GM12878 (cell line): ENCODE results near the gene EMC6. TPM values are rescaled to one million over a fixed set of nuclear protein-coding genes. Genes with fewer than 3 reads are reported as not detected.

Experiments
- CHD2 ChIP-seq: IDR thresholded peaks from 2 replicates; pipeline ENCODE4 v1.6.1; 2011; ENCODE audit warnings: low read depth, low read length, improper control_type of control experiment, borderline replicate concordance
- CUX1 ChIP-seq: IDR thresholded peaks from 2 replicates; pipeline ENCODE4 v1.6.1; 2012; ENCODE audit warnings: improper control_type of control experiment, low read depth, low read length; ENCODE audit not compliant: insufficient replicate concordance
- E2F8 ChIP-seq: fragments of 450-650 bp; IDR thresholded peaks from 2 replicates; pipeline ENCODE4 v1.6.1; 2018; ENCODE audit warnings: mild to moderate bottlenecking, low read depth, moderate library complexity; ENCODE audit not compliant: partially characterized antibody
- ETV6 ChIP-seq, 2 experiments: fragments of 450-650 bp in 1 of 2; IDR thresholded peaks in 1 of 2; conservative IDR thresholded peaks in 1 of 2; 2 replicates each; pipeline ENCODE4 v1.6.1; 2014; ENCODE audit warnings: antibody characterized with exemption in 1 of 2, borderline replicate concordance in 1 of 2, low read depth in 1 of 2, mild to moderate bottlenecking in 1 of 2, moderate library complexity in 1 of 2
- HDGF ChIP-seq: fragments of 450-650 bp; IDR thresholded peaks from 2 replicates; pipeline ENCODE4 v1.6.1; 2016; ENCODE audit warnings: antibody characterized with exemption
- KAT2A ChIP-seq: conservative IDR thresholded peaks from 2 replicates; pipeline ENCODE4 v1.6.1; 2011; ENCODE audit warnings: low read depth, low read length; ENCODE audit not compliant: control insufficient read depth
- LARP7 ChIP-seq: fragments of 450-650 bp; IDR thresholded peaks from 2 replicates; pipeline ENCODE4 v1.6.1; 2017; ENCODE audit warnings: mild to moderate bottlenecking
- MXI1 ChIP-seq: fragments of 150-350 bp; IDR thresholded peaks from 2 replicates; pipeline ENCODE4 v1.6.1; 2011; ENCODE audit warnings: low read depth, mild to moderate bottlenecking, inconsistent platforms, low read length, improper control_type of control experiment
- NBN ChIP-seq: fragments of 450-650 bp; IDR thresholded peaks from 2 replicates; pipeline ENCODE4 v1.6.1; 2016
- RBBP5 ChIP-seq: fragments of 200-600 bp; sonication (generic); conservative IDR thresholded peaks from 2 replicates; pipeline ENCODE4 v1.6.1; 2016
- RELA ChIP-seq: fragments of 450-650 bp; IDR thresholded peaks from 2 replicates; pipeline ENCODE4 v1.8.0; 2014; ENCODE audit warnings: borderline replicate concordance; ENCODE audit not compliant: partially characterized antibody
- SKIL ChIP-seq: fragments of 450-650 bp; IDR thresholded peaks from 2 replicates; pipeline ENCODE4 v1.6.1; 2017; ENCODE audit warnings: mild to moderate bottlenecking, low read depth, inconsistent platforms; ENCODE audit not compliant: poor library complexity, severe bottlenecking
- USF1 ChIP-seq: IDR thresholded peaks from 2 replicates; pipeline ENCODE4 v1.6.1; 2011; ENCODE audit warnings: borderline replicate concordance, low read depth, mild to moderate bottlenecking, moderate library complexity, mixed read lengths, low read length; ENCODE audit not compliant: insufficient read depth; ENCODE audit errors: extremely low read length
- ZNF274 ChIP-seq: IDR thresholded peaks from one replicate; pipeline ENCODE4 v1.8.0; 2011; ENCODE audit not compliant: insufficient read length, insufficient read depth
- polyA plus RNA-seq, 11 experiments: library from polyadenylated mRNA; depleted of rRNA in 4 of 11; unstranded in 6 of 11; stranded (reverse) in 5 of 11; fragments of >200 nt; fragmentation: Nextera tagmentation in 4 of 11; fragmentation: Illumina TruSeq in 1 of 11; extraction: Ambion mirVana in 4 of 11; extraction: Trizol in 1 of 11; gene quantifications; 1 replicate in 1 of 11; 2 replicates in 10 of 11; pipeline versions ENCODE4 v1.2.1 to v1.2.3, GENCODE V29; 2011 to 2016; ENCODE audit warnings: inconsistent platforms in 2 of 11, missing spikeins in 2 of 11, low read depth in 1 of 11
- total RNA-seq, 4 experiments: library from RNA; depleted of rRNA in 3 of 4; stranded (reverse); fragments of >200 nt in 3 of 4; fragmentation: Illumina TruSeq in 1 of 4; extraction: Trizol in 1 of 4; gene quantifications; 2 replicates each; pipeline versions ENCODE4 v1.2.1 to v1.2.3, GENCODE V29; 2013 to 2021

Gene EMC6
- total and polyA plus RNA-seq, 10 of the 15 experiments (the other 5 are each of a cell fraction or from before 2014, with no cell fraction given), result 5.1 to 172 (median 35.9) TPM

GRCh38 chr17:3636154-3636907 lies 32.3 kb upstream of the EMC6 start, which contains the start of the genes CTNS and SHPK (continued):
- peak; percentile 74 for TF ChIP-seq E2F8
- TF ChIP-seq RELA, result peak; percentile 79
- peak; percentile 99 for TF ChIP-seq USF1
- no peak for TF ChIP-seq KAT2A
- TF ChIP-seq CUX1, result no peak
- no peak for TF ChIP-seq RBBP5
- TF ChIP-seq MXI1, result peak; percentile 85
- TF ChIP-seq CHD2, result peak; percentile 36; the same call in 1 of the 2 replicates
- TF ChIP-seq LARP7, result peak; percentile 93
- no peak for TF ChIP-seq SKIL
- no peak for TF ChIP-seq ZNF274
- TF ChIP-seq NBN, result peak; percentile 58; the same call in 1 of the 2 replicates
- TF ChIP-seq ETV6 (conservative IDR thresholded peaks at IDR 0.05 in 1 of 2, IDR thresholded peaks at IDR 0.05 in 1 of 2; ENCODE audit: borderline replicate concordance in 1 of 2, low read depth in 1 of 2), result no peak
- TF ChIP-seq HDGF, result 0 out of 2 replicates have a peak, but pooled peaks have one; percentile 34
